ENCODE data around the gene TPRA1. TPM values are rescaled to one million over a fixed set of nuclear protein-coding genes. Genes with fewer than 3 reads are reported as not detected.
A peak's percentile ranks its signal among the peaks of the same experiment; 100 is the strongest.

TPRA1 gene
- total RNA-seq, 1 donor from 2014 or later, result 17.1 TPM

DNA sequence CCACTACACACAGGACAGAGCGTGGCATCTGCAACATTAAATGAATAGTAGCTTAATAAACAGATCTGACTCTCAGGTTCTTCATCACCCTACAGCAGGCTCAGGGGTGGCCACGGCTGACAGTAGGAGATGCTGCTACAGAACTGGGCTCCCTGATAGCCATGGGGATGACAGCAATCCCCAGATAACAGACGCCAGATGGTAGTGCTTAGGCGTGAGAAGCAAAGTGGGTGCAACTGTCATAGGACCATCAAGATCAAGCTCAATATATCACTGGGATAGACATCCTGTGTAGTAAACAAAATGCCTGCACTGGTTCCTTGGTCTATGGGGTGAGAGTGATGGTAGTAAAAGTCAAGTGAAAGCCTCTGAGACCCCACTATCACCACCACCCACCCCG lies 2.6 kb upstream of the TPRA1 start:
- FAIRE-seq, result no peak
- no peak for DNase-seq (ENCODE audit: low spot score in 2 of 2)

DNA sequence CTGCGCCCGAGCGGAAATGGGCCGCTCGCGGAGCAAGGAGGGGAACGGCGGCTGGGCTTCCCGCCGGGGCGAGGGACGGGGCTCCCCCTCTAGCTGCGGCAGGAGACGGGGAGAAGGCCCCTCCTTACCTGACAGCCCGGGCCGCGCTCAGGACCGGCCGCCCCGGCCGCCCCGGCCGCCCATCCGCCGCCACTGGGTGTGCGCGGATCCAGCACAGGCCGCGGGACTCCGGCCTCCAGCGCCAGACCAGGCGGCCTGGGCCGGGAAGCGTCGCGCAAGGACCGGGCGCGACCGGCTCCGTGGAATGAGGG lies 296 bp downstream of the TPRA1 start:
- no peak for DNase-seq (ENCODE audit: low spot score in 2 of 2)
- no peak for FAIRE-seq

DNA sequence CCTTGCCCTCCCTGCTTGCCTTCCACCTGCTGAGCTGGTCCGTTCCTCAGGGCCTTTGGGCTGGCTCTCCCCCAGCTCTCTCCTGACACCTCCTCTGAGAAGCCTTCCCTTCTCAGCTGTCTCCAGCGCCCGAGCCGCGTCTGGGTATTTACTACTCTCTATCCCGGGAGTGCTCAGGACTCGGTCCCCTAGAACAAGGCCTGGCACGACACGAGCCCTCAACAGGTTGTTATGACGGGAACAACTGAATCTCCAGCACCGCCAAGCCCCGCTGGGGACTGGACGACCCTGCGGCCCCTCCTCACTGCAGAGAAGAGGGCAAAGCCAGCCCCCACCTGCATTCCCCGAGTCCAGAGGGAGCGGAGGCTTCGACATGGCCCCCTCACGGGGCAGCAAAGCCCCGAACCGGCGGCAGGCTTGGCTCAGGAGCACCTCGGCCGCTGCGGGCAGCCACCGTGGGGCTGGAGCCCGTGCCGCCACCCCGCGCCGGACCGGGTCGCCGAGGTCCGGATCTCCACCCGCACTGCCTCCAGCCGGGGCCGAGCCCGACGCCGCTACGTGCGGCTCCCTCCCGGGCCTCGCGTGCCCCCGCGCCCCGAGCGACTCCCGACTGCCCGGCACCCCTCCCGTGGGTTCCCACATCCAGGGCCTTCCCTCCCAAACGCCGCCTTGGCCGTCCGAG lies 792 bp downstream of the TPRA1 start:
- DNase-seq (ENCODE audit: low spot score in 2 of 2) (peak in 1 of 2 donors; percentile 38), FAIRE-seq (no peak)

DNA sequence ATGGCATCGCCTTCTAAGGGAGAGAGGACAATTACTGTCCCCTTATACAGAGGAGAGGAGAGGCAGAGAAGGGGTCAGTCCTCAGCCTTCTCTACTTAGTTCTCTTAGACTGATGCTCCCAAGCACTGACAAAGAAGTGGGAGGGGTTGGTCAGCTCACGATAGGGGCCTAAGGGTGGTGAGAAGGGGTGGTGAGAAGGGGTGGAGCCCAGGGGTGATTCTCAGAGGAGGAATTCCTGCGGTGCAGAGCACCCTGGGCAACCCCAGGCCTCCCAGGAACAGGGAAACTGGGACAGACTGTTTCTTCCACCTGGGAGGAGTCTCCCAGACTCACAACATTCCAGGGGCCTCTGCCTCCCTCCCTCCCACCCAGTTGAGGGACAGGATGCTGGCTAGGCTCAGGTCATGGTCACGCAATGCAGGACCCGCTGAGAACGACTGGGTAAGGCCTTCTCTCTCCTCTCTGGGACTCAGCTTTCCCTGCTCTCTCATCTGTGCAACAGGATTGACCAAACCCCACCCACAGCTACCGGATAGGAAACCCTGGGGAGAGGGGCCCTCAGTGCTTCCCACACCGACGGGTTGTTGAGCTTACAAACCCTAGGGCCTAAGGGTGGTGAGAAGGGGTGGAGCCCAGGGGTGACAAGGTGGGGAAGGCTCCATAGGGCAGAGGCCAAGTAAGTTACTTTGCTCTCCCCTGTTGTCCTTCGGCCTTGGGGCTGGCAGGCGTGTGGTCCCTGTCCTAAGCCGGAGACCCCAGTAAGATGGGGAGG lies 1.5 kb downstream of the TPRA1 start:
- no peak for FAIRE-seq
- no peak for DNase-seq (ENCODE audit: low spot score in 2 of 2)

DNA sequence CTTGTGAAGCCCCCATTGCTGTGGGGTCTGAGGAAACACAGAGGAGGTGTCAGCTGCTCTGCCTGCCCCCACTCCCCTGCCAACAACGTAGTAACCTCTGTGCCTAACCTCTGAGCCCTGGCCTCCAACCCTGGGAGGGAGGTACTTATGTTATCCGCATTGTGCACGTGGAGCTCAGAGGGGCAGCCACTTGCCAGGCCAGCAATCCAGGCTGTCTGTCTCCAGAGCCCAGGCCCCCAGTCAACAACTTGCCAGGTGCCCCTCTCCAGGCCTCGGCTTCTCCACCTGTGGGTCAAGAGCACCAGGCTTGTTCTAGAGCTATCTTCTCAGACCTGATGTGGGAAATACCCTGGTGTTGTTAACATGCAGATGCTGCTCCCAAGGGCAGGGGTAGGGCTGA lies 2.7 kb downstream of the TPRA1 start:
- DNase-seq (ENCODE audit: low spot score in 2 of 2), result no peak
- no peak for FAIRE-seq

GRCh38 chr3:127585813-127586413 lies 4.6 kb downstream of the TPRA1 start:
- DNase-seq (ENCODE audit: low spot score in 2 of 2) (no peak), FAIRE-seq (no peak)

- no peak for DNase-seq (ENCODE audit: low spot score in 2 of 2)
- FAIRE-seq, result no peak
Measured at GRCh38 chr3:127585163-127585812, 5.2 kb downstream of the TPRA1 start.

GRCh38 chr3:127584734-127585133 lies 5.8 kb downstream of the TPRA1 start:
- FAIRE-seq (no peak), DNase-seq (ENCODE audit: low spot score in 2 of 2) (no peak)

DNA sequence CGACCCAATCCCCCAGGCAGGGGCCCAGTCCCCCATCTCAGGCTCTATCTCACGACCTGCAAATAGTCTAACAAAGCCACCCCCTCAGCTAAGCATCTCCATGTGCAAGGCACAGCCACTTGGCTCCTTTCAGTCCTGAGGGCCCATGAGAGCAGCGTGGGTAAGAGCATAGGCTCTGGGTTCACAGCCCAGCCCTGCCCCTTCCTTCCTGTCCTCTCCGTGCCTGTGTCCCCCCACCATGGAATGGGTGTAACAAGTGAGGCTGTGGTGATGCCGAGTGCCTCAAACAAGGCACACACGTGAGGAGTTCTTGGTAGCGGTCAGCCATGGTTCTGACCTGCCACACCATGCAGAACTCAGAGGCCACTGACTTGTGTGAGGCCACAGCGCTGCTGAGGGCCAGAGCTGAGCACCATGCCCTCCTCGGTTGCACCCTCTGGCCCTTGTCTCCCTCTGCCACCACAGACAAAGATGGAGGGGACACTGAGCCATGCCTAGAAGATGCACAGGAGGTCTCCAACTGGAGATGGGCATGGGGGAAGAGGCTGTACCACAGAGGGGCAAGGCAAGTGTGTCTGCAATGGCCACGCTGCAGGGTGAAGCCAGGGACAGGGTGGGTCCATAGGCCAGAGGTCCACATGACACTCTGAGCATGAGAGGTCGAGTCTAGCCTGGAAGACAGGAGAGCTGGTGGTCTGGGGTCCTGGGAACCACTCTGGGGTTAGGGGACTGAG lies 10.0 kb downstream of the TPRA1 start:
- DNase-seq (ENCODE audit: low spot score in 2 of 2) (no peak), FAIRE-seq (no peak)

- DNase-seq (ENCODE audit: low spot score in 2 of 2) (no peak), FAIRE-seq (no peak)
Measured at GRCh38 chr3:127578802-127579201, 11.7 kb downstream of the TPRA1 start.

DNA sequence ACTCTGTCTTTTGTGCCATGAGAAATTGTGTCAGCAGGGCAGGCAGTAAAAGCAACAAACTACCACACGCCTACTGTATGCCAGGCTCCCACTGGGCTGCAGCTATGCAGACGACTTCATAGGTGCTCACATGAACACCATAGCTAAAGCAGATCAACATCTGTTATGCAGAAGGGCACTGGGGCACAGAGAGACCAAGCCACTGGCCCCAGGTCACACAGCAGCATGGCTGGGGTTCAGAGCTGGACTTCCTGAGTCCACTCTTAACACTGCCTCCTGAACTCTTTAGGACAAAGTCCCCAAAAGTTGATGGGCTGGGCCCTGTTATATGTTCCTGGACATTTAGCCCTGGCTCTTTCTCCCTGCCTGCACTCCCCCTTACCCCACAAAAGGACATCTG lies 12.4 kb downstream of the TPRA1 start:
- no peak for FAIRE-seq
- no peak for DNase-seq (ENCODE audit: low spot score in 2 of 2)

GRCh38 chr3:127577448-127577847 lies 13.1 kb downstream of the TPRA1 start:
- DNase-seq (ENCODE audit: low spot score in 2 of 2) (no peak), FAIRE-seq (no peak)

DNA sequence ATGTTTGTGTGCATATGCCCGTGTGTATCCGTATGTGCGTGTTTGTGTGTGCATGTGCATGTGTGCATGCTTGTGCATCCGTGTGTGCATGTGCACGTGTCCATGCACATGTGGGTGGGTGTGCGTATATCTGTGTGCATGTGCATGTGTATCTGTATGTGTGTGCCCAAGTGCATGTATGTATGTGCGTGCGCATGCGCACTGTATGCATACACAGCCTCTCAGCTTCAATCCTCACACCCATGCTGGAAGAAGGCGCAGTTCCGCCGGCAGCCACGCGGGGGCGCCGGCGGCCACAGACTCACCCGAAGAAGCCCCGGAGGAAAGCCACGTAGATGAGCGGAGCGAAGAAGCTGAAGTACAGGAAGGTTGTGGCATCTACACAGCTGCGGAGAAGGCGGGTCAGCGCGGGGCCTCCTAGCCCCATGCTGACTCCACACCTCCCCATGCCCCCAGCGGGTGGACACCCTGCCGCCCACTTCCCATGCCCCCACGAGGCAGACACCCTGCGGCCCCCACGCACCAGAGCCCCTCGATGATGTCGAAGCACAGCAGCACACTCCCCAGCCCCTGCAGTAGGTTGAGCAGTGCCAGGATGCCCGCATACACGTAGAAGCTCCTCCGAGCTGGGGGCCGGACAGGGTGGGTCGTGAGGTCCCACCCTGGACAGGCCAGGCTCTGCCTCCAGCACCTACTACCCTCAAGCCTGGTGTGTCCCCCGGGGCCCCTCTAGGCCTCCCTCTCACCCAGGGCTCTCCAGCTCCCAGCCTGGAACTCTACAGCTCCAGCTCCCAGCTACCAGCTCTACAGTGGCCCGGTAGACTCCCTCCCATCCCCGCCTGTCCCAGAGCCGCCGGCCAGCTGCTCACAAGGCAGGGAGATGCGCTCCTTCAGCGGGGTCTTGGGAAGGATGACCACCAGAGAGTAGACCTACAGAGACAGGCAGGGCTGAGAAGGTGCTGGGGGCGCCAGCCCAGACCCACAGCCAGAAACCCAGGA lies 15.4 kb downstream of the TPRA1 start:
- peak; percentile 82 to 94 for DNase-seq (ENCODE audit: low spot score in 2 of 2)
- FAIRE-seq, result no peak

GRCh38 chr3:127573912-127574311 lies 16.6 kb downstream of the TPRA1 start:
- DNase-seq (ENCODE audit: low spot score in 2 of 2) (no peak), FAIRE-seq (no peak)

DNA sequence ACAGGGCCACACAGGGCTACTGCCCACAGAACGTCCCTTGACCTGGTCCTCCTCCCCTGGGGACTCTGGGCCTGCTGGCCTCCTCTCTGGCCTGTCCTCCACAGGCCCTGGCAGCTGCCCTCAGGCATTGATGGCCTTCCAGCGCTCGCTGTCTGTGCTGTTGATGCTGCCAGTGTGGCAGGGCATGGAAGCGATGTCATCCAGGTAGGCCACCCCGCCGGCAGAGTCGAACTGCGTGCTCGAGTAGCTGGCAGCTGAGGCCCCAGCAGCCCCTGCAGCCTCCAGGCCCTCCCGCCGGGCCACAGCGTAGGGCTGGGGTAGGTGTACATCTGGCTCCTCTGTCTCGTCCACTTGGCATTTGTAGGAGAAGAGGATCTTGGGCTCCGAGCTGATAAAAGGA lies 17.1 kb downstream of the TPRA1 start:
- FAIRE-seq (no peak), DNase-seq (ENCODE audit: low spot score in 2 of 2) (no peak)

GRCh38 chr3:127572735-127573134 lies 17.8 kb downstream of the TPRA1 start:
- no peak for DNase-seq (ENCODE audit: low spot score in 2 of 2)
- FAIRE-seq, result no peak

- no peak for DNase-seq (ENCODE audit: low spot score in 2 of 2)
Measured at GRCh38 chr3:127572186-127572585, 18.3 kb downstream of the TPRA1 start.

GRCh38 chr3:127570520-127570919 lies 20.0 kb downstream of the TPRA1 start:
- DNase-seq (ENCODE audit: low spot score in 2 of 2), result no peak
- no peak for FAIRE-seq

More at GRCh38 chr3:127572186-127572585, 18.3 kb downstream of the TPRA1 start:
- FAIRE-seq, result no peak

DNA sequence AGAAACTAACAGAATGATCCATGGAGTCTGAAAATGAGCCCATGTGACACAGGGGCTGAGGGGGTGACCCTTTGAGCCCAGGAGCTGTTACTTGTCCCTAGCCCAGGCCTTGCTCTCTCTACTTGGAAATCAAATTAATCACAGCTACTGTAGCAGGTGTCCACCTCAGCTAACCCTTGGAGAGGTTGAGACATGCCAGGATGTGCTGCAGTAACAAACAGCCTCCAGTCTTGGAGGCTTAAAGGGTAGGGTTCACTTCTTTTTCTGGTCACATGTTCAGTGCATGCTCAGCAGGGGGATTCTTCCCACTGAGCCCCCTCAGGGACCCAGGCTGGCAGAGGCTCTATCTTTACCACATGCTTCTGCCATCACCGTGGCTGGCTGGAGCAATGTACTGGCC lies 21.4 kb downstream of the TPRA1 start:
- DNase-seq (ENCODE audit: low spot score in 2 of 2), result no peak
- FAIRE-seq, result no peak

Data from frontal cortex (tissue), 4 donors.